GM19395 (cell line): ENCODE results near the gene PTPRN2.

Source experiments
- ATAC-seq: cut with Tn5 transposase; IDR thresholded peaks from one replicate; pipeline ENCODE4 v1.9.1; 2021; ENCODE audit warnings: mild to moderate bottlenecking, moderate library complexity; ENCODE audit not compliant: unreplicated experiment

PTPRN2 gene

GRCh38 chr7:157979636-157980340 lies 607.8 kb downstream of the PTPRN2 start:
- no peak for ATAC-seq

GRCh38 chr7:157978766-157979165 lies 608.9 kb downstream of the PTPRN2 start:
- no peak for ATAC-seq

- no peak for ATAC-seq
Observed at GRCh38 chr7:157977717-157978496, 609.7 kb downstream of the PTPRN2 start.

DNA sequence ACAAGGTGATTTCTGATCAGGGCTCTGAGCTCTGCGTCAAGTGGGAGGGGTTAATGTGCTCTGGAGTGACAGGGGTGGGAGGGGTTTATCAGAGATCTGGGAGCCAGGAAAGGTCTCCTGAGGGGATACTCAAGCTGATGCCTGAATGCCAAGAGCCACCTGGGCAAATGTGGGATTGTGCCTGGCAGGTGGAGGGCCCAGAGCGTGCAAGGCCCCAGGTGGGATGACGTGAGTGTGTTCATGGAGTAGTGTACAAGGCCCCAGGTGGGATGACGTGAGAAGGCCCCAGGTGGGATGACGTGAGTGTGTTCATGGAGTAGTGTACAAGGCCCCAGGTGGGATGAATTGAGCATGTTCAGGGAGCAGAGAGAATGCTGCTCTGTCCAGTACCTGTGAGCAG lies 610.3 kb downstream of the PTPRN2 start:
- no peak for ATAC-seq

DNA sequence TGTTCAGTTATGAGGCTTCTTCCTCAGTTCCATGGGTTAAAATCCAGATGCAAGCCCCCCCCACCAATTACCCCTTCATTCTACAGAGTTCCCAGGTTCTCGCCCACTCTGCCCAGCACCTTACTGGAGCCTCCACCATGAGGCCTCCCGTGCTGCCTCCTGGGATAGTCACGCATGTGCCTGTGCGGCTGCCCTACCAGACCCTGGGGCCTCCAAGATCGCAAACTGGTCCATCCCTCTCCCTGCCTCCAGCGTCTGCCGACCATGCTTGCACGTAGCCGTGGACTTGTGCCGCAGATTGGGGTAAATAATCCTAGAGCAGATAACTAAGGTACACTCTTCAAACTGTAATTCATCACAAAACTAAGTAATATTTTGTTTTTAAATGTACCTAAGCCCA lies 611.2 kb downstream of the PTPRN2 start:
- ATAC-seq = no peak

DNA sequence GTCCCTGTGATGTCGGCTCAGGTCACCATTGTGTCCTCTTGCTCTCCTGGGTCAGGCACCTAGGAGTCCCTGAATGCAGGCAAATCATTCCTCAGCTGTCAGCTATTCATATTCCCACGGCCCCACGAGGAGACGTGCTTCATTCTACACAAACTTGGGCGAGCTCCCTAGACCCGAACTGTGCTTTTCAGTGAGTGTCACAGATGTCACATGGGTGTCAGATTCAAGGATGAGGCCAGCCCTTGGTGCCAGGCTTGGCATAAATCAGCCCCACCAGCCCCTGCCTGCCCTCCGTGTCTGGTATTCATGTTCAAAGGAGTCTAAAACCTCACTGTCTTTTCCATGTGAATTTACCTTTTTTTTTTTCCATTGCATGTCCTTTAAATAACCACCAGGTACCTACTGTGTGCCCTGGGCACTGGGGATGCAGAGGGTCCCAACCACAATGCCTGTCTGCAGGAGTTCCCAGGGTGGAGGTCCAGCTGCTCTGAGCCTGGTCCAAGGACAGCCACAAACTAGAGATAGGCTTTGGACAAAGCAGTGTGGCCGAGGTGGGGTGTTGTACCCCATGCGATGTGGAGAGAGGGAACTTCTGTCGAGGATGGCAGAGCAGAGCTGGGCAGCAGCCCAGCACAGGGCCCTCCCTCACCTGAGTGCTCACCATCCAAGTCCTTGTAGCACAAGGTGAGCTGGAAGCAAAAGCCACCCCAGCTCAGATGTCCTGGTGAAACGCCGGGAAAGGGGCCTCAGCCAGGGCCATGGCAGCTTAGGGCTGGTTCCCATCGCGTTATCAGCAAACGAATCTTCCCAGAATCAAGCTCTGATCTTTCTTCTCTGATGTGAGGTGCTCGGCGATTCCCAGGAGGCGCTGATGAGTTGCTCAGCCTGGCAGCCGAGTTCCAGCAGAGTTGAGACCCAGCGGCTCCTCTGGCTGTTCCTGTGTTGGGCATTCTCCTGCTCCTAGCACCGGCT lies 611.9 kb downstream of the PTPRN2 start:
- no peak for ATAC-seq

DNA sequence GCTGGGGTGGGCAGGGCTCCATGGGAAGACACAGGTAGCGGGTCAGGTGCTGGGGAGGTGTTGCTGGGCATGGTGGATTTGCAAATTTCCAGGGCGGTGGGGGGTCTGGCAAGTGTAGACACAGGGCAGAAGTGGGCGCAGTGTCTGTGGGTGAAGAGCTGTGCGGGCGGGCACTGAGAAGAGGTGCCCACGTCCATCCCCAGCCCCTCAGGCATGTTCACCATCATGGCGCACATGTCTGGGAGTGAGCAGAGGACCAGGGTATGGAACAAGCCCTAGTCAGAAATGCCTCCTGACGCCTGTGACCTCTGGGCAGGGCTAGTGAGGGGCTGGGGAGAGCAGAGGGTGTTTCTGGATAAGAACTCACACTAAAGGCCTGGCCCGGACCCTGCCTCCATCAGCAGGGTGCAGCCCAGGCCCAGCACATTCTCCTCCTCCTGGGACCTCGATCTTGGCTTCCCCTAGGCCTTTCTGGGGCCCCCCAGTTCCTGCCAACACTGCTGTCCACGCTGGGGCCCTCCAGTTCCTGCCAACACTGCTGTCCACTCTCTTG lies 612.9 kb downstream of the PTPRN2 start:
- ATAC-seq = no peak

DNA sequence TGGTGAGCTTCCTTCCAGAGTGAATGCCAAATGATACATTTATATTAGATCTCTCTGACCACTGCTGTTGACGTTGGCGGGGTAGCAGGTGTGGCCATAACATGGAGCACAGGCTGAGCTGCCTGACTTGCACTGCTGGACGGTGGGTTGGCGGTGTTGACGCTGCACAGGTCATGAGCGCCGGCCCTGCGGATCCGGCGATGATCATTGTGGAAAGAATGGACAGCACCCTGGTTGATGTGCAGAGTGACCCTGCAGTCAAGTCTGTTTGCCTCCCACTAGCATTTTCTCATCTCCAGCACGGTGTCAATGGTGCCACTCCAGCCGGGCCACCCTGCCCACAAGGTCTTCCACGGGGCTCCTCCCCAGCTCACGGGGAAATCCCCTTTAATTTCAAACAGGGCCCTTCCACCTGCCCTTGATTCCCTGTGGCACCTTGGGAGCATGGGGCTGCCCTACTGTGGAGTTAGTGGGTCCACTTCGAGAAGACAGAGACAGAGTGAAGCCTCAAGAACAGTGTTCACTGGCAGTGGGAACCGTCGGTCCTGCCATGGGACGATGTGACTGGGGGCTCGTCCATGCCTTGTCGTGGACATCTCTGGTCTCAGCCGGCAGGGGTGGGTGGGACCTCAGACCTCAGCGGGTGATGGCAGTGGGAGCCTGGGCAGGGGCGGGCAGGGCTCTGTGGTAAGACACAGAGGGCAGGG lies 613.5 kb downstream of the PTPRN2 start:
- ATAC-seq = no peak

DNA sequence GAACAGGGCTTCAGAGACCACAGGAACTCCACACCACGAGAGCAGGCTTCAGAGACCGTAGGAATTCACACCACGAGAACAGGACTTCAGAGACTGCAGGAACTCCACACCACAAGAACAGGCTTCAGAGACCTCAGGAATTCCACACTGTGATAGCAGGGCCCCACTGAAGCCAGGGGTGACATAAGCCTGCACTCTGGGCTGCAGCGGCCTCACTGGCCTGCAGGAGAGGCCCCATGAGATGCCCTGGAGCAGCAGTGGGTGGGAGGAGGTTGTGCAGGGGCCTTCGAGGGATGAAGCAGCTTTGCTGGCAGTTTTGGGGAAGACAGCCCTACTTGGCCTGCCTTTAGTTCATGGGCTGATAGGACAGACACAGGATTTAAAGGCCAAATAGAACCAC lies 614.7 kb downstream of the PTPRN2 start:
- ATAC-seq = no peak

GRCh38 chr7:157971501-157971900 lies 616.1 kb downstream of the PTPRN2 start:
- no peak for ATAC-seq

GRCh38 chr7:157970744-157971143 lies 616.9 kb downstream of the PTPRN2 start:
- ATAC-seq = no peak

- ATAC-seq = no peak
Observed at GRCh38 chr7:157969995-157970394, 617.6 kb downstream of the PTPRN2 start.

DNA sequence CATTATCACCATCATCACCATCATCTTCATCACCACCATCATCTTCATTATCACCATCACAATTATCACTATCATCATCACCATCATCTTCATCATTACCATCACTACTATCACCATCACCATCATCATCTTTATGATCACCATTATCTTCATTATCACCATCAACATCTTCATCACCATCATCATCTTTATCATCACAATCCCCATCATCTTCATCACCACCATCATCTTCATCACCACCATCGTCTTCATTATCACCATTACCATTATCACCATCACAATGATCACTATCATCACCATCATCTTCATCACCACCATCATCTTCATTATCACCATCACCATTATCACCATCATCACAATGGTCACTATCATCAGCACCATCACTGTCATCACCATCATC lies 621.1 kb downstream of the PTPRN2 start:
- ATAC-seq = no peak

- ATAC-seq = no peak
Observed at GRCh38 chr7:157964521-157964920, 623.1 kb downstream of the PTPRN2 start.

DNA sequence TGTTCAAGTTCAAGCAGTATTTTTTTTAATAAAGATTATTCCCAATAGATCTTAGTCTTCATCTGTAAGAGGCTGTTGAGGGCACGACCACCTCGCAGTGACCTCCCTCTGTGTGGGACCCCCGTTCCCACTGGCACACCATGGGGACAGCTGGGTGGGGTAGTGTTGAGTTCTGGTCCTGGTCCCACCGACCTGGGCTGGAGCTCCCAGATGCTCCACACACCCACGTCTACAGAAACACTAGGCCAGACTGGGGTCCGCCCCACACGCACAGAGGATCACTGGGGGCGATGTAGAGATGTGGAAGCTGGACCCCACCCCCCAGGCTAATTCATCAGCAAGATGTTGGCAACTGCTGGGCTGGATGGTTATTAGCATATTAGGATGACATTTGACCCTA lies 623.6 kb downstream of the PTPRN2 start:
- no peak for ATAC-seq

GRCh38 chr7:157963526-157963925 lies 624.1 kb downstream of the PTPRN2 start:
- ATAC-seq = no peak

DNA sequence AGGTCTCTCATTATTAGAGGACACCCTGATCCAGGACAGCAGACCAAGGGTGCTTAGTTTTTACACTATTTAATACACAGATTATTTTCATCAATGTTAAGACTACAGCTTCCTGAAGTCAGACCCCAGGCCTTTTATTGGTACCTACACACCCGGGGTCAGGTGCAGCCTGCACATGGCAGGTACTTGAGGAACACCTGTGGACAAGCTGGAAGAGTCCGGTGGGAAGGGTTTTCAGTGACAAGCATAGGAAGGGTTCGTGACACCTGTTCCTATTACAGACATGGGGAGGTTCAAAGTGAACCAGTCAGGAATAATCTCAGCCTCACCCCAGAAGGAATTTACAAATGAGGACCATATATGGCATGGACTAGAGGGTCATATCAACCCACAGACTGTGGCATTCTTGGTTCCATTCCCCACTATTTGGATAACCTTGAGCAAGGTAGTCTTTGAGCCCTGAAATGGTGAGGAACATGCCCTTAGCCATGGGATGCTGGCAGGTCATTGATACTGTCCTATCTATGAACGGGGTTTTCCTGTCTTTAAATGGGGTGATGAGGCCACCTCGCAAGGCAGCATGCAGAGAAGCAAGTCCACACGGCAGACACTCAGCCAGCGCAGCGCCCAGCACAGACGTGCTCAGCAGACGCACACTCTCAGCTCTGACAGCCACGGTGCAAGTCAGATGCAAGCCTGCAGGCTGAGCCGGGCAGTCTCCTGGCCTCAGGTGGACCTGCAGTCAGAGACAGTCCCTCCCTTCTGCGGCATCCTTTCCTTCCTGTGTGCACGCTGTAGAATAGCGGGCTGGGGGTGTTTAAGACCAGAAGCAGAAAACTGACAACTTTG lies 624.9 kb downstream of the PTPRN2 start:
- ATAC-seq = no peak

DNA sequence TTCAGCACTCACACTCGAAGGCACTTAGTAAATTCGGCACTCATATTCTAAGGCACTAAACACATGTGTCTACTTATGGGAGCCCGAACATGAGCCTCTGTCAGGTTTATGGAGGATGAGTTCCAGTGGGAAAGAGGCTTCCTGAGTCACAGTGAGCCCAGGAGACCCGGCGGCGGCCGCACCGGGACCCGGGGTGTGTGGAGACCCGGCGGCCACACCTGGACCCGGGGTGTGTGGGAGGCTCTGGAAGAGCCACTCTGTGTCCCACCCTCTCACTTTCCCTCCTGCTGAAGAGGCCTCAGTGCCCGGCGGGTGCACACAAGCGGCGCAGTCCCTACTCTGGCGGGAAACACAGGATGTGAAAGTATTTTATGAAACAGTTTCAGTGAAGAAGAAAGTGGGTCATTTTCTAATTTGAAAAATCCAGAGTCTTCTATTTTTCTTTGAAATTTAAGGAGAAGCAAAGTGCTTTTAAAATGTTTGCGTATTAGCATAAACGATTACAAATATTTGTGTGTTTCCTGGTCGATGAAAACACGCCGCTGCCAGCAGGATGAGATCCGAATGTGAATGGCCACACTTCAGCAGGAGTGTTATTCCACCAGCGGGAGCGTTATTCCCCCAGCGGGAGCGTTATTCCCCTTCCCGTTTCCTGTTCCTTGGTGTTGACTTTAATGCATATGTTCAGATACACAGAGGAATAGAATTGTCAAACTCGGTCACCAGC lies 625.7 kb downstream of the PTPRN2 start:
- no peak for ATAC-seq
